Muscle layer of colon (tissue), 2 donors: ENCODE data around the gene SVIL.
"Not testable (repeated sequence)": the region's sequence is repeated elsewhere in the genome, so short reads cannot be mapped to it uniquely, and the experiment has no call there.

Experiments used
- H3K27ac ChIP-seq: one replicate; pipeline ENCODE4 v1.7.0; 2013; ENCODE audit warnings: low read depth, mild to moderate bottlenecking, low read length, moderate library complexity
- H3K27me3 ChIP-seq, 2 donors: one replicate each; pipeline ENCODE4 v1.7.0; 2013; ENCODE audit warnings: low read length in 2 of 2, mild to moderate bottlenecking in 2 of 2; ENCODE audit not compliant: insufficient read depth in 2 of 2, control insufficient read depth in 1 of 2
- H3K36me3 ChIP-seq: one replicate; pipeline ENCODE4 v1.7.0; 2013; ENCODE audit warnings: mild to moderate bottlenecking, low read length; ENCODE audit not compliant: insufficient read depth
- H3K4me1 ChIP-seq: one replicate; pipeline ENCODE4 v1.7.0; 2013; ENCODE audit warnings: mild to moderate bottlenecking, low read length; ENCODE audit not compliant: insufficient read depth
- H3K4me3 ChIP-seq, 2 donors: one replicate each; pipeline ENCODE4 v1.7.0; 2013; ENCODE audit warnings: low read length in 2 of 2, low read depth in 1 of 2, mild to moderate bottlenecking in 1 of 2, moderate library complexity in 1 of 2
- H3K9ac ChIP-seq: one replicate; pipeline ENCODE4 v1.7.0; 2013; ENCODE audit warnings: low read length
- H3K9me3 ChIP-seq: one replicate; pipeline ENCODE4 v1.7.0; 2013; ENCODE audit warnings: mild to moderate bottlenecking, low read length
- donor health status: abdominal sarcoma.
- donor health status: Adenocarcinoma of cecum.

SVIL gene

GRCh38 chr10:29545122-29545521 is 89.6 kb downstream of the SVIL start:
- no peak overlapping the region for H3K4me3 ChIP-seq
- no peak overlapping the region for H3K27ac ChIP-seq
- H3K9me3 ChIP-seq, result no peaks in the 10 kb centered on the region
- H3K36me3 ChIP-seq, result peaks cover 34% of the 10 kb centered on the region
- H3K4me1 ChIP-seq, result peaks cover 59% of the 10 kb centered on the region
- H3K9ac ChIP-seq, result no peak overlapping the region
- H3K27me3 ChIP-seq, result no peaks in the 10 kb centered on the region

- H3K4me1 ChIP-seq, result peaks cover 66% of the 10 kb centered on the region
- no peaks in the 10 kb centered on the region for H3K27me3 ChIP-seq
- H3K9me3 ChIP-seq, result no peaks in the 10 kb centered on the region
- no peak overlapping the region for H3K9ac ChIP-seq
- H3K27ac ChIP-seq, result no peak overlapping the region
- H3K36me3 ChIP-seq, result peaks cover 42% of the 10 kb centered on the region
- no peak overlapping the region for H3K4me3 ChIP-seq
These were observed 91.1 kb downstream of the SVIL start for GRCh38 chr10:29543715-29544114.

GRCh38 chr10:29542723-29543122 is 92.0 kb downstream of the SVIL start:
- Histone ChIP-seq H3K4me3 (no peak overlapping the region), H3K9ac (no peak overlapping the region), H3K36me3 (peaks cover 41% of the 10 kb centered on the region), H3K27me3 (no peaks in the 10 kb centered on the region), H3K27ac (peak overlapping the region; percentile 43), H3K4me1 (peaks cover 68% of the 10 kb centered on the region), H3K9me3 (no peaks in the 10 kb centered on the region)

GRCh38 chr10:29541422-29542210 is 93.2 kb downstream of the SVIL start:
- Histone ChIP-seq H3K27me3 (no peaks in the 10 kb centered on the region), H3K4me3 (no peak overlapping the region), H3K27ac (no peak overlapping the region), H3K9me3 (no peaks in the 10 kb centered on the region), H3K4me1 (peaks cover 76% of the 10 kb centered on the region), H3K36me3 (peaks cover 41% of the 10 kb centered on the region), H3K9ac (no peak overlapping the region)

GRCh38 chr10:29540016-29540415 is 94.8 kb downstream of the SVIL start:
- Histone ChIP-seq H3K36me3 (peaks cover 41% of the 10 kb centered on the region), H3K27me3 (no peaks in the 10 kb centered on the region), H3K9me3 (no peaks in the 10 kb centered on the region), H3K27ac (no peak overlapping the region), H3K4me3 (no peak overlapping the region), H3K4me1 (peaks cover 87% of the 10 kb centered on the region), H3K9ac (no peak overlapping the region)

GRCh38 chr10:29539412-29539811 is 95.4 kb downstream of the SVIL start:
- no peak overlapping the region for H3K9ac ChIP-seq
- no peak overlapping the region for H3K27ac ChIP-seq
- peaks cover 40% of the 10 kb centered on the region for H3K36me3 ChIP-seq
- no peaks in the 10 kb centered on the region for H3K9me3 ChIP-seq
- H3K4me1 ChIP-seq, result peaks cover 86% of the 10 kb centered on the region
- no peak overlapping the region for H3K4me3 ChIP-seq
- no peaks in the 10 kb centered on the region for H3K27me3 ChIP-seq

- H3K27me3 ChIP-seq, result no peaks in the 10 kb centered on the region
- H3K36me3 ChIP-seq, result peaks cover 43% of the 10 kb centered on the region
- H3K9me3 ChIP-seq, result no peaks in the 10 kb centered on the region
- H3K27ac ChIP-seq, result no peak overlapping the region
- H3K4me3 ChIP-seq, result no peak overlapping the region
- H3K9ac ChIP-seq, result no peak overlapping the region
- H3K4me1 ChIP-seq, result peaks cover 81% of the 10 kb centered on the region
These were observed 97.0 kb downstream of the SVIL start for GRCh38 chr10:29537799-29538198.

- H3K4me3 ChIP-seq, H3K27me3 ChIP-seq, H3K27ac ChIP-seq, H3K9me3 ChIP-seq, H3K9ac ChIP-seq: not testable (repeated sequence)
- Histone ChIP-seq H3K36me3 (peaks cover 51% of the 10 kb centered on the region), H3K4me1 (peaks cover 70% of the 10 kb centered on the region)
These were observed 98.1 kb downstream of the SVIL start for GRCh38 chr10:29536691-29537090.

- Histone ChIP-seq H3K9me3 (no peaks in the 10 kb centered on the region), H3K27me3 (no peaks in the 10 kb centered on the region), H3K4me1 (peaks cover 64% of the 10 kb centered on the region), H3K4me3 (peak overlapping the region in 1 of 2 donors; percentile 29), H3K9ac (peak overlapping the region; percentile 17), H3K36me3 (peaks cover 50% of the 10 kb centered on the region), H3K27ac (peak overlapping the region; percentile 73)
These were observed 98.9 kb downstream of the SVIL start for GRCh38 chr10:29535778-29536453.

GRCh38 chr10:29535012-29535777 is 99.6 kb downstream of the SVIL start:
- peak overlapping the region; percentile 17 for H3K9ac ChIP-seq

GRCh38 chr10:29534590-29534989 is 100.2 kb downstream of the SVIL start:
- Histone ChIP-seq H3K36me3 (peaks cover 48% of the 10 kb centered on the region), H3K4me1 (peaks cover 53% of the 10 kb centered on the region), H3K27me3 (no peaks in the 10 kb centered on the region), H3K9ac (no peak overlapping the region), H3K9me3 (no peaks in the 10 kb centered on the region), H3K4me3 (no peak overlapping the region), H3K27ac (peak overlapping the region; percentile 73)

More at GRCh38 chr10:29535012-29535777, 99.6 kb downstream of the SVIL start:
- Histone ChIP-seq H3K27ac (peak overlapping the region; percentile 73), H3K27me3 (no peaks in the 10 kb centered on the region), H3K4me1 (peaks cover 57% of the 10 kb centered on the region), H3K36me3 (peaks cover 50% of the 10 kb centered on the region), H3K9me3 (no peaks in the 10 kb centered on the region), H3K4me3 (peak overlapping the region in 1 of 2 donors; percentile 29)
